GM19043 (cell line): ENCODE data around the gene ZNF559.

Source experiments
- ATAC-seq: cut with Tn5 transposase; IDR thresholded peaks from one replicate; pipeline ENCODE4 v1.9.1; 2021; ENCODE audit warnings: low read depth; ENCODE audit not compliant: unreplicated experiment

Gene ZNF559

GRCh38 chr19:9352505-9352904 is 28.5 kb downstream of the ZNF559 start:
- ATAC-seq: no peak

- ATAC-seq: no peak
These were observed 29.0 kb downstream of the ZNF559 start for GRCh38 chr19:9353011-9353410.

- no peak for ATAC-seq
These were observed 30.7 kb downstream of the ZNF559 start for GRCh38 chr19:9354651-9355050.

GRCh38 chr19:9362905-9363304 is 38.9 kb downstream of the ZNF559 start, which contains the start of gene ZNF177:
TSS of gene ZNF177 (plus strand) at chr19:9363013. CDS start at chr19:9378312, 15,299 bp downstream.
- no peak for ATAC-seq

- no peak for ATAC-seq
These were observed 47.0 kb downstream of the ZNF559 start for GRCh38 chr19:9370738-9371619.

- ATAC-seq: no peak
These were observed 57.4 kb downstream of the ZNF559 start for GRCh38 chr19:9381361-9381785.
